ENCODE data around the gene SPECC1.
"Not testable (repeated sequence)": the region's sequence is repeated elsewhere in the genome, so short reads cannot be mapped to it uniquely, and the experiment has no call there.

SPECC1 gene

GRCh38 chr17:20066253-20066652, 57.1 kb downstream of the SPECC1 start:
- no peak overlapping the region for H3K4me3 ChIP-seq (ENCODE audit: low read depth, low read length)

GRCh38 chr17:20067711-20068110, 58.6 kb downstream of the SPECC1 start:
- H3K4me3 ChIP-seq (ENCODE audit: low read depth, low read length): no peak overlapping the region

GRCh38 chr17:20068445-20068844, 59.3 kb downstream of the SPECC1 start:
- no peak overlapping the region for H3K4me3 ChIP-seq (ENCODE audit: low read depth, low read length)

GRCh38 chr17:20071824-20072691, 62.9 kb downstream of the SPECC1 start:
- no peak overlapping the region for H3K4me3 ChIP-seq (ENCODE audit: low read depth, low read length)

- H3K4me3 ChIP-seq (ENCODE audit: low read depth, low read length): no peak overlapping the region
Measured at GRCh38 chr17:20072692-20072992, 63.5 kb downstream of the SPECC1 start.

GRCh38 chr17:20073055-20073979, 64.2 kb downstream of the SPECC1 start:
- no peak overlapping the region for H3K4me3 ChIP-seq (ENCODE audit: low read depth, low read length)

GRCh38 chr17:20074001-20074400, 64.8 kb downstream of the SPECC1 start:
- H3K4me3 ChIP-seq (ENCODE audit: low read depth, low read length): no peak overlapping the region

GRCh38 chr17:20074489-20074888, 65.3 kb downstream of the SPECC1 start:
- no peak overlapping the region for H3K4me3 ChIP-seq (ENCODE audit: low read depth, low read length)

GRCh38 chr17:20076137-20076536, 67.0 kb downstream of the SPECC1 start:
- H3K4me3 ChIP-seq (ENCODE audit: low read depth, low read length): not testable (repeated sequence)

- H3K4me3 ChIP-seq (ENCODE audit: low read depth, low read length): no peak overlapping the region
Measured at GRCh38 chr17:20077978-20078685, 69.0 kb downstream of the SPECC1 start.

- no peak overlapping the region for H3K4me3 ChIP-seq (ENCODE audit: low read depth, low read length)
Measured at GRCh38 chr17:20080513-20080912, 71.4 kb downstream of the SPECC1 start.

- H3K4me3 ChIP-seq (ENCODE audit: low read depth, low read length): no peak overlapping the region
Measured at GRCh38 chr17:20083156-20083859, 74.1 kb downstream of the SPECC1 start.

GRCh38 chr17:20084621-20085282, 75.6 kb downstream of the SPECC1 start:
- H3K4me3 ChIP-seq (ENCODE audit: low read depth, low read length): no peak overlapping the region

GRCh38 chr17:20085283-20085845, 76.2 kb downstream of the SPECC1 start:
- no peak overlapping the region for H3K4me3 ChIP-seq (ENCODE audit: low read depth, low read length)

- no peak overlapping the region for H3K4me3 ChIP-seq (ENCODE audit: low read depth, low read length)
Measured at GRCh38 chr17:20086416-20087076, 77.4 kb downstream of the SPECC1 start.

- no peak overlapping the region for H3K4me3 ChIP-seq (ENCODE audit: low read depth, low read length)
Measured at GRCh38 chr17:20087538-20088250, 78.5 kb downstream of the SPECC1 start.

- H3K4me3 ChIP-seq (ENCODE audit: low read depth, low read length): no peak overlapping the region
Measured at GRCh38 chr17:20089756-20090547, 80.8 kb downstream of the SPECC1 start.

All from iPS-11a (cell line).